GM21367 (cell line): ENCODE measurements around the gene CCDC40.

Experiments
- ATAC-seq: cut with Tn5 transposase; IDR thresholded peaks from one replicate; pipeline ENCODE4 v1.9.1; 2021; ENCODE audit not compliant: unreplicated experiment

CCDC40 gene

GRCh38 chr17:80129006-80129565, 92.6 kb downstream of the CCDC40 start:
- ATAC-seq = no peak

- ATAC-seq = no peak
Measured at GRCh38 chr17:80130992-80131391, 94.5 kb downstream of the CCDC40 start.

- ATAC-seq = no peak
Measured at GRCh38 chr17:80132906-80133625, 96.6 kb downstream of the CCDC40 start.

GRCh38 chr17:80133626-80133970, 97.2 kb downstream of the CCDC40 start:
- no peak for ATAC-seq

GRCh38 chr17:80137131-80137530, 100.7 kb downstream of the CCDC40 start:
- no peak for ATAC-seq

- ATAC-seq = no peak
Measured at GRCh38 chr17:80138856-80139426, 102.5 kb downstream of the CCDC40 start.

- ATAC-seq = no peak
Measured at GRCh38 chr17:80141463-80142165, 105.2 kb downstream of the CCDC40 start.

- no peak for ATAC-seq
Measured at GRCh38 chr17:80142929-80143328, 106.5 kb downstream of the CCDC40 start.

- no peak for ATAC-seq
Measured at GRCh38 chr17:80145076-80146075, 108.9 kb downstream of the CCDC40 start.

GRCh38 chr17:80146121-80147034, 109.9 kb downstream of the CCDC40 start:
- peak; percentile 15 for ATAC-seq

GRCh38 chr17:80147035-80147822, 110.8 kb downstream of the CCDC40 start, which contains the start of gene EIF4A3:
Gene EIF4A3, minus strand, starts transcription at chr17:80147128. Its CDS starts 167 bp downstream, at chr17:80146961.
- peak; percentile 81 for ATAC-seq
